Cerebellar nuclear complex (tissue), 1 donor: ENCODE measurements around the gene PRKAG2.
"Not testable (repeated sequence)": the region's sequence is repeated elsewhere in the genome, so short reads cannot be mapped to it uniquely, and the experiment has no call there.

Experiments
- DNase-seq, 2 experiments: peaks; one replicate each; lab custom pipeline; 2025; lab: John Stamatoyannopoulos, UW

The PRKAG2 gene

GRCh38 chr7:151876899-151877777, at the start of gene PRKAG2:
PRKAG2 (minus strand) TSS chr7:151877115; CDS start chr7:151876620, 495 bp downstream.
- no peak for DNase-seq

- no peak for DNase-seq
Observed at GRCh38 chr7:151926336-151926712, 49.4 kb upstream of the PRKAG2 start.

GRCh38 chr7:151925446-151926335, 48.8 kb upstream of the PRKAG2 start:
- no peak for DNase-seq

- no peak for DNase-seq
Observed at GRCh38 chr7:151924508-151924907, 47.6 kb upstream of the PRKAG2 start.

GRCh38 chr7:151924001-151924400, 47.1 kb upstream of the PRKAG2 start:
- no peak for DNase-seq

- DNase-seq: no peak
Observed at GRCh38 chr7:151923097-151923876, 46.4 kb upstream of the PRKAG2 start.

GRCh38 chr7:151921451-151921850, 44.5 kb upstream of the PRKAG2 start:
- no peak for DNase-seq

GRCh38 chr7:151920488-151920887, 43.6 kb upstream of the PRKAG2 start:
- DNase-seq: no peak

- no peak for DNase-seq
Observed at GRCh38 chr7:151919595-151919994, 42.7 kb upstream of the PRKAG2 start.

GRCh38 chr7:151918510-151918843, 41.6 kb upstream of the PRKAG2 start:
- DNase-seq: no peak

GRCh38 chr7:151917791-151918509, 41.0 kb upstream of the PRKAG2 start:
- DNase-seq: no peak

- no peak for DNase-seq
Observed at GRCh38 chr7:151914051-151914450, 37.1 kb upstream of the PRKAG2 start.

GRCh38 chr7:151910655-151911054, 33.7 kb upstream of the PRKAG2 start:
- not testable (repeated sequence) for DNase-seq

GRCh38 chr7:151907115-151907514, 30.2 kb upstream of the PRKAG2 start:
- DNase-seq: not testable (repeated sequence)

GRCh38 chr7:151905766-151906165, 28.9 kb upstream of the PRKAG2 start:
- DNase-seq: no peak

GRCh38 chr7:151905353-151905752, 28.4 kb upstream of the PRKAG2 start:
- DNase-seq: no peak

GRCh38 chr7:151904270-151904669, 27.4 kb upstream of the PRKAG2 start:
- no peak for DNase-seq

GRCh38 chr7:151903249-151904032, 26.5 kb upstream of the PRKAG2 start:
- no peak for DNase-seq

- DNase-seq: no peak
Observed at GRCh38 chr7:151902311-151902710, 25.4 kb upstream of the PRKAG2 start.

- DNase-seq: no peak
Observed at GRCh38 chr7:151901828-151902227, 24.9 kb upstream of the PRKAG2 start.
